Mesothelial cell of epicardium (in vitro differentiated cells): Measurements from ENCODE around the gene HBD. TPM values are rescaled to one million over a fixed set of nuclear protein-coding genes. Genes with fewer than 3 reads are reported as not detected.
"Not testable (repeated sequence)": the region's sequence is repeated elsewhere in the genome, so short reads cannot be mapped to it uniquely, and the experiment has no call there.

ENCODE experiments used
- DNase-seq, 2 experiments: peaks; one replicate each; pipeline ENCODE4 v3.0.0; 2021; ENCODE audit warnings: low spot score in 2 of 2; ENCODE audit not compliant: unreplicated experiment in 2 of 2
- H3K27ac Mint-ChIP-seq: 2 replicates; pipeline ENCODE4 v1.8.0; 2021; ENCODE audit warnings: mixed read lengths
- H3K27me3 Mint-ChIP-seq: 2 replicates; pipeline ENCODE4 v1.8.0; 2021; ENCODE audit warnings: low read depth, mixed read lengths
- H3K36me3 Mint-ChIP-seq: 2 replicates; pipeline ENCODE4 v1.8.0; 2021; ENCODE audit warnings: mixed read lengths
- H3K4me1 Mint-ChIP-seq: 2 replicates; pipeline ENCODE4 v1.8.0; 2021; ENCODE audit warnings: mixed read lengths
- H3K4me3 Mint-ChIP-seq: 2 replicates; pipeline ENCODE4 v1.8.0; 2021; ENCODE audit warnings: mild to moderate bottlenecking, moderate library complexity, mixed read lengths
- H3K9me3 Mint-ChIP-seq: 2 replicates; pipeline ENCODE4 v1.8.0; 2021; ENCODE audit warnings: mixed read lengths
- CTCF ChIP-seq: fragments of 200-600 bp; sonication (generic); IDR thresholded peaks from one replicate; pipeline ENCODE4 v1.5.0; 2021; ENCODE audit warnings: antibody characterized with exemption; ENCODE audit not compliant: unreplicated experiment
- total RNA-seq: library from RNA; stranded (reverse); gene quantifications from 3 replicates; pipeline ENCODE4 v1.2.1, GENCODE V29; 2021

HBD gene
- total RNA-seq, 1 donor from 2014 or later: 3.0 TPM

- Mint-ChIP-seq H3K36me3 (no peaks in the 10 kb centered on the region), H3K4me3 (no peak overlapping the region), H3K27ac (no peak overlapping the region), H3K9me3 (no peaks in the 10 kb centered on the region), H3K4me1 (peaks cover 8% of the 10 kb centered on the region), H3K27me3 (peaks cover 16% of the 10 kb centered on the region)
- DNase-seq: no peak
- TF ChIP-seq CTCF: no peak
These were observed 17.5 kb upstream of the HBD start for GRCh38 chr11:5251746-5252145.

GRCh38 chr11:5250543-5251204 is 16.4 kb upstream of the HBD start:
- TF ChIP-seq CTCF: no peak

GRCh38 chr11:5249807-5250396 is 15.6 kb upstream of the HBD start, which contains the start of gene HBG1:
HBG1 (minus strand) TSS chr11:5249857; CDS start chr11:5249804, 53 bp downstream.
- not testable (repeated sequence) for DNase-seq, H3K9me3 Mint-ChIP-seq, H3K4me3 Mint-ChIP-seq, H3K27ac Mint-ChIP-seq, H3K36me3 Mint-ChIP-seq
- Mint-ChIP-seq H3K27me3 (peaks cover 16% of the 10 kb centered on the region), H3K4me1 (peaks cover 22% of the 10 kb centered on the region)

More at GRCh38 chr11:5250543-5251204, 16.4 kb upstream of the HBD start:
- DNase-seq: no peak
- Mint-ChIP-seq H3K4me1 (peaks cover 17% of the 10 kb centered on the region), H3K27me3 (peaks cover 16% of the 10 kb centered on the region), H3K27ac (no peak overlapping the region), H3K36me3 (no peaks in the 10 kb centered on the region), H3K4me3 (no peak overlapping the region), H3K9me3 (no peaks in the 10 kb centered on the region)

GRCh38 chr11:5248498-5248897 is 14.2 kb upstream of the HBD start:
- not testable (repeated sequence) for H3K4me3 Mint-ChIP-seq
- H3K27me3 Mint-ChIP-seq: peaks cover 16% of the 10 kb centered on the region
- H3K4me1 Mint-ChIP-seq: peaks cover 28% of the 10 kb centered on the region

GRCh38 chr11:5247472-5248192 is 13.3 kb upstream of the HBD start:
- no peak overlapping the region for H3K4me3 Mint-ChIP-seq
- H3K9me3 Mint-ChIP-seq: no peaks in the 10 kb centered on the region
- peaks cover 28% of the 10 kb centered on the region for H3K4me1 Mint-ChIP-seq
- H3K27ac Mint-ChIP-seq: no peak overlapping the region
- H3K36me3 Mint-ChIP-seq: no peaks in the 10 kb centered on the region
- peaks cover 13% of the 10 kb centered on the region for H3K27me3 Mint-ChIP-seq
- TF ChIP-seq CTCF: no peak
- DNase-seq: no peak

More at GRCh38 chr11:5248498-5248897, 14.2 kb upstream of the HBD start:
- DNase-seq, H3K9me3 Mint-ChIP-seq, H3K27ac Mint-ChIP-seq, H3K36me3 Mint-ChIP-seq: not testable (repeated sequence)

- DNase-seq: no peak
- Mint-ChIP-seq H3K9me3 (no peaks in the 10 kb centered on the region), H3K27ac (no peak overlapping the region), H3K27me3 (peaks cover 11% of the 10 kb centered on the region), H3K4me3 (no peak overlapping the region), H3K4me1 (peaks cover 28% of the 10 kb centered on the region), H3K36me3 (no peaks in the 10 kb centered on the region)
- no peak for TF ChIP-seq CTCF
These were observed 12.6 kb upstream of the HBD start for GRCh38 chr11:5246772-5247471.
